Measurements from ENCODE around the gene COPS4.
"Not testable (repeated sequence)": the region's sequence is repeated elsewhere in the genome, so short reads cannot be mapped to it uniquely, and the experiment has no call there.

COPS4 gene

DNA sequence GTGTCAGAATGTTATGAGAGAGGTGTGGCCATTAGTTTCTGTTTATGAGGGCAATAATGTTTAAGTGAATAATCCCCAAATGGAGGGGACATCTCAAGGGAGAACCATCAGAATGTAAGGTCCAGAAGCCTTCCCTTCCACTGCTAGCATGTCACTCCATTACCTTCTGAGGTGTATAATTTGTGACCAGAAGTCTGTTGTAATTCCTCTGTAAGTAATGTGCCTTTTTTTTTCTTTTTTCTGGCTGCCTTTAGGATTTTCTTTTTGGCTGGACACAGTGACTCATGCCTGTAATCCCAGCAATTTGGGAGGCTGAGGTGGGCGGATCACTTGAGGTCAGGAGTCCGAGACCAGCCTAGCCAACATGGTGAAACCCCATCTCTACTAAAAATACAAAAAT, 10.8 kb upstream of the COPS4 start:
- DNase-seq = no peak

DNA sequence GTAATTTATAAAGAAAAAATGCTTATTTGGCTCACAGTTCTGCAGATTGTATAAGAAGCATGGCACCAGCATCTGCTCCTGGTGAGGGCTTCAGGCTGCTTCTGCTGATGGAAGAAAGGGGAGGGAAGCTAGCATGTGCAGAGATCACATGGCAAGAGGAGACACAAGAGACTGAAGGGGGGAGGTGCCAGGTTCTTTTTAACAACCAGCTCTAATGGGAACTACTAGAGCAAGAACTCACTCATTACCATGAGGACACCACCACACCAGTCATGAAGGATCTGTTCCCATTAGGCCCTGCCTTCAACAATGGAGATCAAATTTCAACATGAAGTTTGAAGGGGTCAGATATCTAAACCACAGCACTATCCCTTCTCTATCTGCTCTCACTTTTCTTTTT, 9.4 kb upstream of the COPS4 start:
- no peak for DNase-seq

DNA sequence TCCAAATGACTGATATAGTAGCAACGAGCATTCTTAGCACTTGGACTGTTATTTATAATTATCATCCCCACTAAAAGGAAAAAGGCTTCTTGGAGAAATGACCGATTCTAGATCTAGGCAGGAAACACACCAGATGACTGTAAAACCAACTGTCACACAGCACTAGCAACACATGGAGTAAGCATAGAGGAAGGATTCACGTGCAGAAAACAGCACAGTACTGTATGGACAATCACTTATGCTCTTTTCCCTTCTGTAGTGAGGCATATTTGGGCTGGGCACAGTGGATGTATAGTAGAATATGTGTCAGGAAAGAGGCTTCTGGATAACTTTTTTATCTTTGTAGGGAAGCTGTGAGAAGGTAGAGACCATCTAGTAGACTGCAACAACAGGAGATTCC, 6.0 kb upstream of the COPS4 start:
- DNase-seq = no peak

DNA sequence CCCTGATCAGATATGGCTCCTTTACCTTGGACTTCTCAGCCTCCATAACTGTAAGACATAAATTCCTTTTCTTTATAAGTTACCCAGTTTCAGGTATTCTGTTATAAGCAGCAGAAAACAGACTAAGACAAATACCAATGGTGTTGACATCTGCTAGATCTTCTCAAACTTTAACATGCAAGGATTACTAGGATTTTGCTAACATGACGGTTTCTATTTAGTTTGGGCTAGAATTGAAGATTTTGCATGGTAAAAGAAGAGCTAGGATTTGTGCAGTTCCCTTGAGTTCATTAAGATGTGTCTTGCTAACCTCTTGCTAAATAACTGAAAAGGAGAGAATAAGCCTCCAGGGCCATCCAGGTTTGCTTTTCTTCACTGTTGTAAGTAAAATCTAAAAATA, 5.3 kb upstream of the COPS4 start:
- DNase-seq = no peak

DNA sequence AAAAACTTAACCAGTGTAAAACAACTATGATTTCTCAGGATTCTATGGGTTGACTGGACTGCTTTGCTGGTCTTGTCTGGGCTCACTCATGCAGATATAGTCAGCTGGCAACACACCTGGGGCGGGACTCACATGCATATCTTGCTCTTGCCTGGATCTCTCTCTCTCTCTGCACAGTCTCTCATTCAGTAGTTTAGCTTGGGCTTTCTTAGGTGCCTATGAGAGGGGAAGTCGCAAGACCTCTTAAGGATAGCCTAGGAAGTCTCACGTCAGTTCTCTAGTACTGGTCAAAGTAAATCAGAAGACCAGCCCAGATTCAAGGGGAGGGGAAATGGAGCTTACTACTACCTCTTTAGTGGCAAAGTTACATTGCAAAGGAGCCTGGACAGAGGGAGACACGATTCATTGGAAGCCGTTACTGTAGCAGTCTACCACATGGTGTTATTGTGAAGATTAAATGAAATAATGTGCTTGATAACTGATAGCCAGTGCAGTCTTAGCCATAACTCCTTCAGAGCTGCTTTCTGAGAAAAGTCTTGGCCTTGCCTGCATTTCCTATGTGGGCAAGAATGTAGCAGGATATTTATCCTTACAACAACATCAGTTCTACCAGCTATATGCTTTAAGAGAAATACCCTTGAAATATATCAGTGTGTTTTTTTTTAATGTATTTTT, 2.1 kb downstream of the COPS4 start:
- no peak for DNase-seq

DNA sequence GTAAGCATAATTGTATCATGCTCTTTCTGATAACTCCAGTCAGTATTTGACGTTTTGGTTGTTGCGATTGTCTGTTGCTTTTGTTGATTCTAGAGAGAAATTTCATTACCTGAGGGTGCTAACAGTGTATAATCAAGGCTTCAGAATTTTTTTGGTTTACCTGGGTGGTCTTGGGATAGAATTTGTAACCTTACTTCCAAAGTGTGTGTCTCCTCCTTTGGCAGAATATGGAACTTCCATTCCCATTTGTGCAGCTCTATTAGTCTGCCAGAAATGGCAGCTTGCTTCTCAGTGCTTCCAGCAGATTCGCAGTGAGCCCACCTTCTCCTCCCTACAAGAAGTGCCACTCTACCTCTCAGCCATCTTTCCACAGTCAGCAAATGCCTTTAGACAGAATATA, 5.3 kb downstream of the COPS4 start:
- no peak for DNase-seq

DNA sequence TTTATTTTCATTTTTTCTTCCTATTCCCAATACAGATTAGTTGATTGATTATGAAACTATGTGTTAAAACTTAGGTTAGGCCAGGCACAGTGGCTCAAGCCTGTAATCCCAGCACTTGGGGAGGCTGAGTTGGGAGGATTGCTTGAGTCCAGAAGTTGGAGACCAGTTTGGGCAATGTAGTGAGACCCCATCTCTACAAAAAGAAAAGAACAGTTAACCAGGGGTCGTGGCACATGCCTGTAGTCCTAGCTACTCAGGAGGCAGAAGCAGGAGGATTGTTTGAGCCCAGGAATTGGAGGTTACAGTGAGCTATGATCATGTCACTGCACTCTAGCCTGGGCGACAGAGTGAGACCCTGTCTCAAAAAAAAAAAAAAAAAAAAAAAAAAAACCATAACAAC, 8.2 kb downstream of the COPS4 start:
- not testable (repeated sequence) for DNase-seq

- peak; percentile 25 for DNase-seq
Measured at GRCh38 chr4:83043801-83044407, 8.9 kb downstream of the COPS4 start.

DNA sequence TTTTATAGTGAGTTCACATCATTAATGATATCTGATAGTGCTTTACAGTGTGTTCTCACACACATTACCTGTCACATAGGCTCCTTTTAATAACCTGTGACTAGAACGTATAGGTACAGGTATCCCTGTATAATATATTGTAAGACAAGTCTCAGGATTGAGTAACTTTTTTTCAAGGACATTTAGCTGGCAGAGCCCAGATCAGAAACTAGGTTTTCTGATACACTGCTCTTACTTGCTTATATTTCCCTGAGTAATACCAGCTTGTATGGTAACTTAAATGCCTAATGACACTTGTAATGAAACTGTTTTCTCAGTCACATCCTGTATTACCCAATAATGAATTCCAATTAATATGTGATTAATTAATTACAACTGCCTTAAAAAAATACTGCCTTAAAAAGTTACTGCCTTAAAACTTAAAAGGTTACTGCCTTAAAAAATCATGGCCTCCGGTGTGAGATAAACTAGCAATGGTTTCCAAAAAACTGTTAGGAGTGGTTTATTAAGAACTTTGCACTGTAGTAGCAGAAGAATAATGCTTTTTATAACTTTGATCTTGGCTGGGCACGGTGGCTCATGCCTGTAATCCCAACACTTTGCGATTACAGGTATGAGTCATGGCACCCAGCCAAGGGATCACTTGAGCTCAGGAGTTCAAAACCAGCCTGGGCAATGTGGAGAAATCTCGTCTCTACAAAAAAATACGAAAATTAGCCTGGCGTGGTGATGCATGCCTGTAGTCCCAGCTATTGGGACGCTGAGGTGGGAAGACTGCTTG, 11.9 kb downstream of the COPS4 start:
- DNase-seq = no peak

DNA sequence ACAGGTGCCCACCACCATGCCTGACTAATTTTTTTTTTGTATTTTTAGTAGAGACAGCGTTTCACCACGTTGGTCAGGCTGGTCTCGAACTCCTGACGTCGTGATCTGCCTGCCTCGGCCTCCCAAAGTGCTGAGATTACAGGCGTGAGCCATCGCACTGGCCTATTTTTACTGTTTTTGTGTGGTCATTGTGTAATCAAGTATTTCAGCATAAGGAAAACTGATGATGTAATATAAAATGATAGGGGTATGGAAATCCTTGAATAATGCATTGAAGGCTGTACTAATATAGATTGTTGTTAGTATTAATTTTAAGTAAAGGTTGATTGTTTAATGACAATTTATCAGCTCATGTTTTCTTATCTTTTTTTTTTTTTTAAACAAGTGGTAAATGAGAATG, 13.8 kb downstream of the COPS4 start:
- DNase-seq = not testable (repeated sequence)

GRCh38 chr4:83054928-83055327, 19.9 kb downstream of the COPS4 start:
- DNase-seq = peak; percentile 11

GRCh38 chr4:83062739-83063138, 27.8 kb downstream of the COPS4 start:
- DNase-seq = peak; percentile 29

GRCh38 chr4:83065266-83065665, 30.3 kb downstream of the COPS4 start:
- DNase-seq = no peak

- no peak for DNase-seq
Measured at GRCh38 chr4:83067058-83067639, 32.2 kb downstream of the COPS4 start.

- DNase-seq = no peak
Measured at GRCh38 chr4:83071116-83071515, 36.1 kb downstream of the COPS4 start.

GRCh38 chr4:83074086-83074704, 39.2 kb downstream of the COPS4 start:
- peak; percentile 77 for DNase-seq

GRCh38 chr4:83074783-83075182, 39.8 kb downstream of the COPS4 start:
- DNase-seq = not testable (repeated sequence)

DNA sequence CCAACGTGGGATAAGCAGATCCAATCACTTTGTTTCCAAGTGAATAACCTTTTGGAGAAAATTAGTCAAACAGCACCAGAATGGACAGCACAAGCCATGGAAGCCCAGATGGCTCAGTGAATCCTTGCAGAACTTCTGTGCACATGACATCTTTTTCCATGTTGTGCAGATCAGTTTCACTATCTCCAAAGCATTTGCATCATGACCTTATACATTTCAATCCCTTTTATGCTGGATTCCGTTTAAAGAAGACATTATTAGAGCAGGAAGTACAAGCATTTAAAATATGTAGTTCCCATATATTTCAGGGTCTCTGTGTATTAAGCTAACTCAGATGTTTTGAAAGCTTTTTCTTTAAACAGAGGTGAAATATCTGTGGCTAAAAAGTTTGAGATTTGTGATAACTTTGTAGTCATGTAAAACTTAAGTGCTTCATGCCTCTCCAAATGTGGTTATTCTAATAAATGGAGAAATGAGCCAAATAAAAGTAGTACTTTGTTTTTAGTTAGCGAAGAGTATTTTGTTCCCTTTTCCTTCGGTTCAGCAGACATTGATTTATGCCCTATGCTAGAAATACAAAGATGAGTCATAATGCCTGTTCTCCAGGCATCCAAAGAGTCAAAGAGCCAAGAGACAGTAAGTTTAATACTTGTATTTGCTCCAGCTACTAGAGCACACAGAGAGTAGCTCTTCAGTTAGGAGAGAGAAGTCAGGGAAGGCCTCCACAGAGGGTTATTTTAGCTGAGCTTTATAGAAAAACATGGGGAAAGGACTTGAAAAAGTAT, 40.5 kb downstream of the COPS4 start:
- DNase-seq = peak; percentile 85

GRCh38 chr4:83080561-83080960, 45.6 kb downstream of the COPS4 start:
- DNase-seq = no peak

DNA sequence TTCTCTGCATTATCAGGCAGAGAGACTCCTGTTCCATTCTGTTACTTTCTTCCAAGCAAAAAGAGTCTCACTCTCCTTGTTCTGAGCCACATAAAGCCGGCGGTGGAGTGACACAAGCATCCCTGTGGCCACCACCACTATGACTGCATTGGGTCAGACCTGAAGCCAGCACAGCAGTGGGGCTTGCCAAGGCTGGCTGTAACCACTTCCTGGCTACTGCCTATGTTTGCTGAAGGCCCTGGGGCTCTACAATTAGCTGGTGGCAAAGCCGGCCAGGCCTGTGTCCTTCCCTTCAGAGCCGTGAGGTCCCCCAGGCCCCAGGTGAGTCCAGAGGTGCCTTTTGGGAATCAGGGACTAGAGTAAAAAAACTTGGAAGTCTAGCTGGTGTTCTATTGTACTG, 47.8 kb downstream of the COPS4 start:
- DNase-seq = no peak

GRCh38 chr4:83083925-83084475, 49.0 kb downstream of the COPS4 start:
- DNase-seq = no peak

DNA sequence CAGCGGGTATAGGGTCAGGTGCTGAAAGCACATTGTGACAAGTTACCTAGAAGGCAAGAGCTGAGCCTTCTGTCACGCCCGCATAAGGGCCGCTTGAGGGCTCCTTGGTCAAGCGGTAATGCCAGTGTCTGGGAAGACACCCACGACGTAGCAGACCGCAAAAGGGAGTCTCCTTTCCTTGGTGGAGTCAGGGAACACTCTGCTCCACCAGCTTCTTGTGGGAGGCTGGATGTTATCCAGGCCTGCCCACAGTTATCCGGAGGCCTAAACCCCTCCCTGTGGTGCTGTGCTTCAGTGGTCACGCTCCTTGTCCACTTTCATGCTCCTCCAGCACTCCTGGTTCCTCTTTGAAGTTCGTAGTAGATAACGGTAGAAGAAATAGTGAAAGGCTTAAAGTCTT, 50.0 kb downstream of the COPS4 start:
- DNase-seq = not testable (repeated sequence)

Measured in fibroblast of skin of abdomen (primary cell).